GM18858 (cell line): ENCODE data around the gene MSANTD4.
"Not testable (repeated sequence)": the region's sequence is repeated elsewhere in the genome, so short reads cannot be mapped to it uniquely, and the experiment has no call there.

Experiments
- ATAC-seq: cut with Tn5 transposase; IDR thresholded peaks from one replicate; pipeline ENCODE4 v1.9.1; 2021; ENCODE audit not compliant: unreplicated experiment

Gene MSANTD4

GRCh38 chr11:106021967-106022794 is at the start of gene MSANTD4:
Gene MSANTD4, minus strand, starts transcription at chr11:106022240. Its CDS starts 11,323 bp downstream, at chr11:106010917.
- ATAC-seq = peak; percentile 96

- no peak for ATAC-seq
Measured at GRCh38 chr11:106070606-106071005, 48.6 kb upstream of the MSANTD4 start.

- ATAC-seq = no peak
Measured at GRCh38 chr11:106063009-106063408, 41.0 kb upstream of the MSANTD4 start.

DNA sequence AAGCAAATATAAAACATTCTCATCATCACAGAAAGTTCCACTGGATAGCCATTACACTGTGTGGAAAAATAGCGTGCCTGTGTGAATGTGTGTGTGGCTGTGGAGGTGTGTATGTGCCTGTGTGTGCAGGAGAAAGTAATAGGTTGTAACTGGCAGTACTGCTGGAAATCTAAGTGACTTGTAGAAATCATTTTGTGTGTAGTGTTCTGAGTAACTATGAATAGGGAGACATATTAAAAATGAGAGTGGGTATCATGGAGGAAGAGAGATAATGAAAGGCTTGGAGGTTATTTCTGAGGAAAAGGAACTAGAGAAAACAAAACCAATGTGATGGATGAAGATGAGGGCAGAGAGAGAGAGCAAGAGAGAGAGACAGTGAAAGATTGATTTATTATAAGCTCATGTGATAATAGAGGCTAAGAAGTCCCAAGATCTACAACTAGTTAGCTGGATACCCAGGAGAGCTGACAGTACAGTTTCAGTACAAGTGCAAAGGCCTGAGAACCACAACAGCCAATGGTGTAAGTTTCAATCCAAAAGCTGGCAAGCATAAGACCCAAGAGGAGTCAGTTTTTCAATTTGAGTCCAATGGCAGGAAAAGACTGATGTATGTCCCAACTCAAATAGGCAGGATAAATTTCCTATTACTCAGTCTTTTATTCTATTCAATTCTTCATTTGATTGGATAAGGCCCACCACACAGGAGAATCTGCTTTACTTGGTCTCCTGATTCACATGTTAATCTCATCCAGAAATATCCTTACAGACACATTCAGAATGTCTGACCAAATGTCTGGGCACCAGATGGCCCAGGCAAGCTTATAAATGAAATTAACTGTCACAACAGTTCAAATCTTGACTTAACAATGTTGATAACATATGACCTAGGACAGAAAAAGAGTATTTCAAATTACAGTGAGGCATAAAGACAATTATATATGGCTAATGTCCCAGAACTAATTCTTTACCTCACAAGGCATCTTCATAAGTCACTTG is 40.2 kb upstream of the MSANTD4 start:
- peak; percentile 30 for ATAC-seq

DNA sequence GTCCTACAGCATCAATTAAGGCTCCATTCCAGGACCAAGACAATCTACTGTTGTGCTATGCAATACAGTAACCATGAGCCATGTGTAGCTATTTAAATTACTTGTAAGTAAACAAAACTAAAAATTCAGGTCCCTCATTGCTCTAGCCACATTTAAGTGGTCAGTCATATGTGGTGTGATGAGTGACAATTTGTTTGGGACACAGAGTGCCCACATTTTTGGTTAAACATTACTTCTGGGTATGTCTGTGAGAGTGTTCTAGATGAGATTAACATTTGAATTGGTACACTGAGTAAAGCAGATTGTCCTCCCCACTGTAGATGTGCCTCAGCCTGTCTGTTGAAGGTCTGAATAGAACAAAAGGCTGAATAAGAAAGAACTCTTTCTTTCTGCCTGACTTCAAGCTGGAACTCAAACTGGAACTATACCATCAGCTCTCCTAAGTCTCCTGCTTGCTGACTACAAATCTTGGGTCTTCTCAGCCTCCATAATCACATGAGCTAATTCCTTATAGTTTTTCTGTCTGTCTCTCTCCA is 39.3 kb upstream of the MSANTD4 start:
- ATAC-seq = peak; percentile 26

GRCh38 chr11:106059617-106060016 is 37.6 kb upstream of the MSANTD4 start:
- ATAC-seq = no peak

DNA sequence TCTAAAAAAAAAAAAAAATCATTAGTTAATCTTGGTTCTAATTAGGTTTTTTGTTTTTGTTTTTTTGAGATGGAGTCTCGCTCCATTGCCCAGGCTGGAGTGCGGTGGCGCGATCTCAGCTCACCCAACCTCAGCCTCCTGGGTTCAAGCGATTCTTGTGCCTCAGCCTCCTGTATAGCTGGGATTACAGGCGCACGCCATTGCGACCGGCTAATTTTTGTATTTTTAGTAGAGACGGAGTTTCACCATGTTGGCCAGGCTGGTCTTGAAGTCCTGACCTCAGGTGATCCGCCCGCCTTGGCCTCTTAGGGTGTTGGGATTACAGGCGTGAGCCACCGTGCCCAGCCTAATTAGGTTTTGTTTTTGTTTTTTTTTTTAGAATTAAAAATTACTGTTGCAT is 36.3 kb upstream of the MSANTD4 start:
- ATAC-seq = not testable (repeated sequence)

GRCh38 chr11:106051103-106051502 is 29.1 kb upstream of the MSANTD4 start:
- no peak for ATAC-seq

DNA sequence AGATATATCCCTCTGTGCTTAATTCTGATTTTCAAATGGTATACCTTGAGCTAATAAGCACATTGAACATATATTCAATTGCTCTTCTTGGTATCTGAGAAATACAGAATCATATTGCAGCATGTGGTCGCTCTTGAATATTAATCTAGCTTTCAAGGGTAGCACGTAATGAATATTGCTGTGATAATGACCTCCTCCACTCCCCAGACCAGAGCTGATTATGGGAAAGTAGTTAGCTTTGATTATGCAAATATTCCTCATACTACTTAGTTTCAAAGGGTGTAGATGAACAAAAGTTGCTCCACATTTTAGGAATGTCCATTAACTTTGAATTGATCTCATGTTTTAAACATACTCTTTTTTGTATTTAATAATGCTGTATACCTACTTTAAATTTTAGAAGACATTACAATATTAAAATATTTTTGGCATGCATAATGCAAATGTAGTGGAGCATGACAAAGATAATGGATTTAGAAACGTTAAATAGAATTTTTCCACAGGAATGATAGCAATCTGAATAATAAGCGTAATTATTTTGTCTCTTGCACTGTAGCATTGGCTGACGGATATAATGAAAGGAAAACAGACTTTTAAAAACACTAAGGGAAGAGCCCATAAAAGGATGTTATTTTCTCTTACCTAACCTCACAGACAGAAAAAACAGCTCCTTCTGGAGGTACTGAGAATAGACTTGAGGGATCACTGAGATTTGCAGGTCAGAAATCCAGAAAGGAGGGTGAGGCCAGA is 27.9 kb upstream of the MSANTD4 start:
- no peak for ATAC-seq

DNA sequence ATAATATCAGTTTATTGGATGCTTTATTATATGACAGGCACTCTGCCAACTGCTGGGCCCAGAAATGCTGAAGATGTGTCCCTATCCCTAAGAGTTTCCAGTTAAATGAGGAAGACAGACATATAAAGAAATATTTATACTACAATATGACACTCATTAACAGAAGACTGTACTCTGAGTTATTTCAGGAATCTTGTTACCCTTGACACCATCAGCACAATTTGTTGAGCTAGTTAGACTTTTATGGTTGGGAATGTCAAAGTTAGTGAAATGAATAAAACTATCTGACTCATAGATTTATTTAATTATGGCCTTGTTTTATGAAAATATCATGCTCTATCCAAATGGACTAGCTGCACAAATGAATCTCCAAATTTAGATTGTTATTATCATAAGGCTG is 25.6 kb upstream of the MSANTD4 start:
- no peak for ATAC-seq

DNA sequence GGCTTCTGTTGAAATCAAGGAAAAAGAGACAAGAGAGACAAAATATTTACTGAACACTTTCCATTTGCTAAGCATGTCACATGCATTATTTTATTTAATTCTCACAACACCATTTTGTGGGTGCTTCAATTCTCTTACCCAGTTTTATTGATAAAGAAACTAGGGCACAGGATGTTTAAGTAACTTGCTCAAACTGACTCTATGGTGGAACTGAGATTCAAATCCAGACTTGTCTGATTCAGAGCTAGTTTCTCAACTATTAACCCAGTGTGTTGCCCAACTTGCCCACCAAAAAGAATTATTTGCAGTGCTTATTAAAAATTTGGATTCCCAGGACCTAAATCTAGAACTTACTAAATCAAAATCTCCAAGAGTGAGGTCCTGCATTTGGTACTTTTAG is 21.5 kb upstream of the MSANTD4 start:
- no peak for ATAC-seq

- ATAC-seq = no peak
Measured at GRCh38 chr11:106032861-106033260, 10.8 kb upstream of the MSANTD4 start.

GRCh38 chr11:106031936-106032335 is 9.9 kb upstream of the MSANTD4 start:
- no peak for ATAC-seq

DNA sequence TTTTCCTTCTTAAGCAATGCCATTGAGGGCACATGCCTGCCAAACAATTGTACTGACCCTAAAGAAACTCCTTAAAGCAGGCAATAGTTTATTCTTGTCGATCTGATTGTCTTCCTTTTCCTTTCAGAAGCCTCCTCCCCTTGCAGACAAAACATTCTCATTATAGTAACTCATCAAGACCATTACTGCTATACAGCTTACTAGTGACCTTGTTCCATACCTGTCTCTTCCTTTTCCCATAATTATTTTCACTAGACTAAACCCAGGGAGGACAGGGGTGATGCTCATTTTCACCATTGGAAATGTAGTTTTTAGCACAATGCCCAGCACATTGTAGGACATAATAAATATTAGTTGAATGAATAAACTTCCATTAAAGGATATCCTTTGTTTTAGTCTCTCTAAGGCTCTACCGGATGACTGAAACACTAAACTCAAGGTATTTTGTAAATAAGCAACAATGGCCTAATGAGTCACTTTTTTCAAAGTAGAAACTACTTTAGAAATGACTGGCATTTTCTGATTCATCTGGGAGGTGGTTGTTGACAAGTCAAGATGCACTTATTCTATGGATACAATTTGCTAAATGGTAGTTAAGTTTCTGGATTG is 9.3 kb upstream of the MSANTD4 start:
- ATAC-seq = no peak

DNA sequence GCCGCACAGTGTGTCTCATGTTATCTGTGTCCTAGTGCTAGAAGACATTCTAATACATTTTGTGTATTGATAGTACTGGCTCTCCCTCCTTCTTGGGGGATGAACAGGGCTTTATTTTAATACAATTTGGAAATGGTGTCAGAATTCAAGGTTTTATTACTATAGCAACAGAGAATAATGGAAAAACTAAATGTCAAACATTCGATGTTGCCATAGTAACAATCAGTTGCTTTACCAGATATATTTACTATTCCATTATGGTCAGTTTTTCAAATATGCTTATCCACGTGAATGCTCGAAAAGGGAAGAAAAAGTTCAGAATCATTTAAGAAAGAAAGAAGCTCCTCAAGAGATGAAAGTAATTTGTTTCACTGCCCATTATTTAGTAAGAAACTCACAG is 8.6 kb upstream of the MSANTD4 start:
- no peak for ATAC-seq

DNA sequence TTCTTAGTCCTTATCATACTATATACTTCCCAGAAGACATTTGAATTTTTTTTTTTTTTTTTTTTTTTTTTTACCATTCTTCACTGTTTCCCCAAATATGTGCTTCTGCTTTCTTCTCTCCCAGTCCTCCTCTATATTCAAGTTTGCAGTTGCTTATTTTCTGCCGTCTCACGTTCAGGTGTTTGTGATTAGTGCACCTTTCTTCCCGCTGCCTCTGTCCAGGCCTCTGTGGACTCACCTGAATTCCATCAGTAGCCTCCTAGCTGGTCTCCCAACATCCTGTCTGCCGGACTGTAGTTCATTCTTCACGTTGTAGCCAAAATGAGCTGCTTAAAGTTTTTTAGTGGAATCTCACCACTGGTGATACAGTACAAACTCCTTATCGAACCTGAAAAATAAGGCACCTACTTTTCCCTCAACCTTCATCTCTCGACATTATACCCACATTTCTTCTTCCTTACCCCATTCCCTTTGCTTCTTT is 795 bp upstream of the MSANTD4 start:
- no peak for ATAC-seq

GRCh38 chr11:106021181-106021966 is 666 bp downstream of the MSANTD4 start:
- ATAC-seq = peak; percentile 0

- no peak for ATAC-seq
Measured at GRCh38 chr11:106017093-106017492, 4.9 kb downstream of the MSANTD4 start.

DNA sequence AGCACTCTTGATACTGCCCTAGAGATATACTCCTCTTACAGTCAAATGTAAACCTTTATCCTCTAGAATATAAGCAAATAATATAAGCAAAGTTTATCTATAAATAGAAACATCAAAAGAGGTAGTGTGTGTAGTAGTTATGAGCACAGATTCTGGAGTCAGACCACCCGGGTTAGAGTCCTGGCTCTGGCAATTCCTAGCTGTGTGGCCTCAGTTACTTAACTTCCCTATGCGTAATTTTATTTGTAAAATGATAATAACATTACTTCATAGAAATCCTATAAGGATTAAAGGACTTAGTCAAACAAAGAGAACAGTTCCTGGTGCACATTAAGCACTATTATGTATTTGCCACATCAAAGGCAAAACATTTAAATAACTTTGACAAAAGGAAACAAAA is 7.0 kb downstream of the MSANTD4 start:
- no peak for ATAC-seq
